IMR-90 (cell line): ENCODE data around the gene HOXC5. TPM values are rescaled to one million over a fixed set of nuclear protein-coding genes. Genes with fewer than 3 reads are reported as not detected.

ENCODE experiments used
- ATAC-seq: fragments of 200-7000 bp; cut with Tn5 transposase; 2 replicates; pipeline ENCODE4 v1.9.1; 2020; ENCODE audit warnings: low read depth, mild to moderate bottlenecking, moderate library complexity
- BruUV-seq: library from RNA; stranded (reverse); fragments of 400-500 nt; replicated peaks from 2 replicates; lab custom pipeline; 2021; lab: Mats Ljungman, UMichigan
- CTCF ChIA-PET: fragments of 300-600 bp; formaldehyde crosslinking; extraction: SDS; loops from one replicate; lab custom pipeline; 2021; ENCODE audit warnings: antibody characterized with exemption; lab: Yijun Ruan, JAX
- POLR2A ChIA-PET: fragments of 300-600 bp; sonication (Branson Sonifier 250); formaldehyde crosslinking; loops from one replicate; lab custom pipeline; 2022; ENCODE audit warnings: antibody characterized with exemption; ENCODE audit not compliant: unreplicated experiment; lab: Charles Lee
- DNase-seq: peaks from one replicate; pipeline ENCODE4 v3.0.0; 2013
- H2AFZ ChIP-seq: replicated peaks from 2 replicates; pipeline ENCODE3; 2013; ENCODE audit warnings: low read length, mild to moderate bottlenecking; ENCODE audit not compliant: poor library complexity
- H2AK5ac ChIP-seq: 2 replicates; pipeline ENCODE4 v1.6.1; 2013; ENCODE audit warnings: low read depth, low read length, inconsistent platforms
- H2AK9ac ChIP-seq: replicated peaks from 2 replicates; pipeline ENCODE3; 2013; ENCODE audit warnings: mild to moderate bottlenecking, low read depth, low read length, moderate library complexity; ENCODE audit not compliant: poor library complexity
- H2BK120ac ChIP-seq: 2 replicates; pipeline ENCODE4 v1.6.1; 2013; ENCODE audit warnings: low read depth, low read length, inconsistent platforms
- H2BK15ac ChIP-seq: 3 replicates; pipeline ENCODE4 v1.6.1; 2013; ENCODE audit warnings: low read depth, low read length, inconsistent platforms
- H2BK20ac ChIP-seq: 2 replicates; pipeline ENCODE4 v1.6.1; 2013; ENCODE audit warnings: low read depth, mild to moderate bottlenecking, inconsistent platforms, low read length, moderate library complexity
- H2BK5ac ChIP-seq: 2 replicates; pipeline ENCODE4 v1.6.1; 2013; ENCODE audit warnings: mild to moderate bottlenecking, low read depth, low read length, inconsistent platforms; ENCODE audit not compliant: poor library complexity, severe bottlenecking
- H3K14ac ChIP-seq: replicated peaks from 2 replicates; pipeline ENCODE4 v1.6.1; 2013; ENCODE audit warnings: low read depth, low read length, inconsistent platforms
- H3K18ac ChIP-seq: 2 replicates; pipeline ENCODE4 v1.6.1; 2013; ENCODE audit warnings: low read depth, low read length, control low read depth
- H3K23ac ChIP-seq: 2 replicates; pipeline ENCODE4 v1.6.1; 2013; ENCODE audit warnings: low read depth, low read length, inconsistent platforms
- H3K27ac ChIP-seq: 2 replicates; pipeline ENCODE4 v1.5.1; 2013; ENCODE audit warnings: mild to moderate bottlenecking, control low read depth, low read length; ENCODE audit not compliant: insufficient read depth
- H3K27me3 ChIP-seq: 2 replicates; pipeline ENCODE4 v1.6.1; 2013; ENCODE audit warnings: low read length; ENCODE audit not compliant: control insufficient read depth, insufficient read depth
- H3K36me3 ChIP-seq: 2 replicates; pipeline ENCODE4 v1.6.1; 2013; ENCODE audit warnings: low read length, mixed read lengths; ENCODE audit not compliant: control insufficient read depth, insufficient read depth
- H3K4ac ChIP-seq: 2 replicates; pipeline ENCODE4 v1.6.1; 2013; ENCODE audit warnings: low read depth, low read length, inconsistent platforms
- H3K4me1 ChIP-seq: 2 replicates; pipeline ENCODE4 v1.6.1; 2013; ENCODE audit warnings: low read length, mixed read lengths; ENCODE audit not compliant: control insufficient read depth, insufficient read depth
- H3K4me2 ChIP-seq: 2 replicates; pipeline ENCODE4 v1.6.1; 2013; ENCODE audit warnings: low read depth, mild to moderate bottlenecking, control low read depth, low read length, moderate library complexity
- H3K4me3 ChIP-seq: 2 replicates; pipeline ENCODE4 v1.5.1; 2013; ENCODE audit warnings: low read depth, mild to moderate bottlenecking, control low read depth, low read length, moderate library complexity; ENCODE audit not compliant: insufficient read depth
- H3K56ac ChIP-seq: 2 replicates; pipeline ENCODE4 v1.6.1; 2013; ENCODE audit warnings: low read length, inconsistent platforms; ENCODE audit not compliant: insufficient read depth; ENCODE audit errors: extremely low read depth
- H3K79me1 ChIP-seq, 2 experiments: 2 replicates each; pipeline ENCODE4 v1.6.1; 2013; ENCODE audit warnings: low read length in 2 of 2, inconsistent platforms in 1 of 2, low read depth in 1 of 2
- H3K9ac ChIP-seq: 2 replicates; pipeline ENCODE4 v1.6.1; 2013; ENCODE audit warnings: low read depth, low read length, control low read depth
- H3K9me1 ChIP-seq: 2 replicates; pipeline ENCODE4 v1.6.1; 2013; ENCODE audit warnings: low read length, inconsistent platforms; ENCODE audit not compliant: insufficient read depth
- H3K9me3 ChIP-seq: 2 replicates; pipeline ENCODE4 v1.6.1; 2013; ENCODE audit warnings: low read length; ENCODE audit not compliant: control insufficient read depth, insufficient read depth
- H4K20me1 ChIP-seq: 2 replicates; pipeline ENCODE4 v1.6.1; 2013; ENCODE audit warnings: low read length, inconsistent platforms; ENCODE audit not compliant: insufficient read depth
- H4K5ac ChIP-seq: 2 replicates; pipeline ENCODE4 v1.6.1; 2013; ENCODE audit warnings: mild to moderate bottlenecking, low read depth, low read length, control low read depth
- H4K8ac ChIP-seq, 2 experiments: 2 replicates each; pipeline ENCODE4 v1.6.1; 2013; ENCODE audit warnings: low read depth in 2 of 2, low read length in 2 of 2, control low read depth in 1 of 2, inconsistent platforms in 1 of 2
- H4K91ac ChIP-seq: 2 replicates; pipeline ENCODE4 v1.6.1; 2013; ENCODE audit warnings: low read depth, low read length, inconsistent platforms; ENCODE audit not compliant: insufficient read depth
- BHLHE40 ChIP-seq: fragments of 150-350 bp; IDR thresholded peaks from 2 replicates; pipeline ENCODE4 v1.6.1; 2016; ENCODE audit warnings: mild to moderate bottlenecking, low read depth, low read length
- CEBPB ChIP-seq: IDR thresholded peaks from 2 replicates; pipeline ENCODE4 v1.6.1; 2012; ENCODE audit warnings: low read depth, low read length, improper control_type of control experiment
- CHD1 ChIP-seq: IDR thresholded peaks from 2 replicates; pipeline ENCODE4 v1.6.1; 2012; ENCODE audit warnings: low read depth, low read length, improper control_type of control experiment
- FOS ChIP-seq: fragments of 150-350 bp; IDR thresholded peaks from 2 replicates; pipeline ENCODE4 v1.6.1; 2016; ENCODE audit warnings: low read depth, low read length
- MAFK ChIP-seq: IDR thresholded peaks from 2 replicates; pipeline ENCODE4 v1.6.1; 2012; ENCODE audit warnings: low read depth, low read length, improper control_type of control experiment
- MAZ ChIP-seq: IDR thresholded peaks from 2 replicates; pipeline ENCODE4 v1.6.1; 2012; ENCODE audit warnings: low read depth, mild to moderate bottlenecking, low read length, improper control_type of control experiment, moderate library complexity, borderline replicate concordance
- MXI1 ChIP-seq: IDR thresholded peaks from 2 replicates; pipeline ENCODE4 v1.6.1; 2012; ENCODE audit warnings: low read depth, mild to moderate bottlenecking, low read length, moderate library complexity, borderline replicate concordance
- NFE2L2 ChIP-seq: fragments of 150-350 bp; IDR thresholded peaks from 2 replicates; pipeline ENCODE4 v1.6.1; 2016; ENCODE audit warnings: low read depth, mild to moderate bottlenecking, low read length
- POLR2A ChIP-seq: IDR thresholded peaks from 2 replicates; pipeline ENCODE4 v1.6.1; 2012; ENCODE audit warnings: mild to moderate bottlenecking, low read depth, low read length
- RAD21 ChIP-seq: IDR thresholded peaks from 2 replicates; pipeline ENCODE4 v1.6.1; 2012; ENCODE audit warnings: low read length, improper control_type of control experiment
- RCOR1 ChIP-seq: IDR thresholded peaks from 2 replicates; pipeline ENCODE4 v1.6.1; 2012; ENCODE audit warnings: mild to moderate bottlenecking, low read length, improper control_type of control experiment; ENCODE audit not compliant: insufficient replicate concordance
- RFX5 ChIP-seq: IDR thresholded peaks from 2 replicates; pipeline ENCODE4 v1.8.0; 2012; ENCODE audit warnings: low read depth, mild to moderate bottlenecking, low read length, moderate library complexity
- SMC3 ChIP-seq: fragments of 150-350 bp; IDR thresholded peaks from 2 replicates; pipeline ENCODE4 v1.6.1; 2016; ENCODE audit warnings: low read depth, mild to moderate bottlenecking, antibody characterized with exemption, low read length, moderate library complexity
- WGBS, 2 experiments: methylation state at CpG; one replicate each; pipeline versions ENCODE4 v1.1.5 to v1.1.7; 2013; ENCODE audit warnings: missing lambda C conversion rate in 2 of 2; ENCODE audit not compliant: insufficient read length in 1 of 2; ENCODE audit errors: extremely low coverage in 2 of 2; 5-methylcytosine and 5-hydroxymethylcytosine counted together
- dilution Hi-C: fragments of 300-500 bp; cut with HindIII; formaldehyde crosslinking; loops from one replicate; pipeline ENCODE4 v1.14.3; 2018; ENCODE audit warnings: low sequenced_read_pairs; ENCODE audit not compliant: unreplicated experiment
- in situ Hi-C: fragments of 300-500 bp; cut with MboI; formaldehyde crosslinking; loops from 3 replicates; pipeline ENCODE4 v1.14.3; 2019; ENCODE audit warnings: low sequenced_read_pairs, inconsistent platforms, mixed read lengths
- intact Hi-C: fragments of 100-400 bp; cut with micrococcal nuclease; formaldehyde crosslinking; loops from 2 replicates; pipeline ENCODE4 v1.10.0; 2022
- polyA plus RNA-seq, 3 experiments: library from polyadenylated mRNA; depleted of rRNA; stranded (reverse); fragments of >200 nt; gene quantifications; 2 replicates each; pipeline ENCODE4 v1.2.3, GENCODE V29; 2012; ENCODE audit warnings: low replicate concordance in 1 of 3
- total RNA-seq: library from RNA; depleted of rRNA; stranded (reverse); fragments of >200 nt; gene quantifications from 2 replicates; pipeline ENCODE4 v1.2.3, GENCODE V29; 2012
- TF ChIP-seq, protein P1 (sequence below): fragments of 150-350 bp; IDR thresholded peaks from 2 replicates; pipeline ENCODE4 v1.6.1; 2017; ENCODE audit warnings: mild to moderate bottlenecking, antibody characterized with exemption, low read length, low read depth
- TF ChIP-seq, protein P2 (sequence below): fragments of 150-350 bp; IDR thresholded peaks from 2 replicates; pipeline ENCODE4 v1.6.1; 2016; ENCODE audit warnings: low read depth, mild to moderate bottlenecking, low read length, moderate library complexity, borderline replicate concordance
- TF ChIP-seq, protein P3 (sequence below): conservative IDR thresholded peaks from 2 replicates; pipeline ENCODE4 v1.5.1; 2012; ENCODE audit warnings: mild to moderate bottlenecking, low read depth, low read length, improper control_type of control experiment

Gene HOXC5
- total and polyA plus RNA-seq, 2 of the 4 experiments (the other 2 are of a cell fraction) = not detected

DNA sequence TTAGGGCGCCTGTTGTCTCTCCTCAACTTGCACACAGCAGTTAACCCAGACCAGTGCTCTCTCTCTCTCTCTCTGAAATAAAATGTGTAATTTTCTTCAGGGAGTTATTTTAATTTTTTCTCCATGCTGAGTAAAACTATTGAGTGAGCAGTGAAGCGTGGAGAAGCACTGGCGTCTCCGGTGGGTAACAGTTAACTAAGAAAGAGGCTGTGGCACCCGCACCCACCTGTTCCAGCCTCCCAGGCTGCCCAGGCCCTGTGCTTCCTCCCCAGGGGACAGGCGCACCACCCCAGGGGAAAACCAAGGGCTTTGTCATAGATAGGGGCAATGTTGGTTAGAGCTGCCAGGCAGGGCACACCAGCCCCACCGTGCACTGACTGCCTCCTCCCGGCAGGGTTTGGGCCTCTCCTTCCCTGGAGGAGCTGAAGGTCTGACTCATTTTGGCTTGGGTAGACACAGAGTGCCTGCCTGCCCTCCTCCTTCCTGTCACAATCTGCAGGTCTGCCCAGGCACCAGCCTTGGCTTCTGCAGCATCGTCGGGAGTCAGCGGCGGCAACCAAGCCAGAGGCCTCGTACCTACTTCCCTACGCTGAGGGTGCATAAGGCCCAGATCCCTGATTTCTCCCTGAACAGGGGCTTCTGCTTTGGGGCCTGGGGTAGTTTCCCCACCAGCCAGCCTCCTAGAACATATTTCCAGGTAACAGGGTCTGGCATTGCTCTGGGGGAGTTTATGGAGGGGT is 3.9 kb downstream of the HOXC5 start:
- Histone ChIP-seq H3K79me1 (no peaks in the 10 kb centered on the region), H2AK9ac (no peak overlapping the region), H3K9me1 (no peaks in the 10 kb centered on the region), H3K18ac (no peak overlapping the region), H4K91ac (no peak overlapping the region), H2BK5ac (no peak overlapping the region), H3K14ac (no peak overlapping the region), H3K27me3 (peaks cover 77% of the 10 kb centered on the region), H3K4ac (no peak overlapping the region), H4K5ac (no peak overlapping the region), H3K23ac (no peak overlapping the region), H3K4me1 (no peaks in the 10 kb centered on the region), H4K8ac (no peak overlapping the region), H2AK5ac (no peak overlapping the region), H2BK120ac (no peak overlapping the region), H2BK15ac (no peak overlapping the region), H4K20me1 (no peaks in the 10 kb centered on the region), H3K4me2 (no peak overlapping the region), H3K56ac (no peak overlapping the region), H2BK20ac (no peak overlapping the region), H3K9ac (no peak overlapping the region), H3K36me3 (no peaks in the 10 kb centered on the region), H2AFZ (no peak overlapping the region), H3K27ac (no peak overlapping the region), H3K9me3 (peaks cover 13% of the 10 kb centered on the region), H3K4me3 (no peak overlapping the region)
- TF ChIP-seq, protein P1, sequence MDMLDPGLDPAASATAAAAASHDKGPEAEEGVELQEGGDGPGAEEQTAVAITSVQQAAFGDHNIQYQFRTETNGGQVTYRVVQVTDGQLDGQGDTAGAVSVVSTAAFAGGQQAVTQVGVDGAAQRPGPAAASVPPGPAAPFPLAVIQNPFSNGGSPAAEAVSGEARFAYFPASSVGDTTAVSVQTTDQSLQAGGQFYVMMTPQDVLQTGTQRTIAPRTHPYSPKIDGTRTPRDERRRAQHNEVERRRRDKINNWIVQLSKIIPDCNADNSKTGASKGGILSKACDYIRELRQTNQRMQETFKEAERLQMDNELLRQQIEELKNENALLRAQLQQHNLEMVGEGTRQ = no peak
- TF ChIP-seq RCOR1 (no peak), RFX5 (no peak), BHLHE40 (no peak), RAD21 (no peak), CHD1 (no peak), MXI1 (no peak), SMC3 (no peak), NFE2L2 (no peak), MAFK (no peak), MAZ (no peak), CEBPB (no peak), FOS (no peak), POLR2A (no peak)
- TF ChIP-seq, protein P2, sequence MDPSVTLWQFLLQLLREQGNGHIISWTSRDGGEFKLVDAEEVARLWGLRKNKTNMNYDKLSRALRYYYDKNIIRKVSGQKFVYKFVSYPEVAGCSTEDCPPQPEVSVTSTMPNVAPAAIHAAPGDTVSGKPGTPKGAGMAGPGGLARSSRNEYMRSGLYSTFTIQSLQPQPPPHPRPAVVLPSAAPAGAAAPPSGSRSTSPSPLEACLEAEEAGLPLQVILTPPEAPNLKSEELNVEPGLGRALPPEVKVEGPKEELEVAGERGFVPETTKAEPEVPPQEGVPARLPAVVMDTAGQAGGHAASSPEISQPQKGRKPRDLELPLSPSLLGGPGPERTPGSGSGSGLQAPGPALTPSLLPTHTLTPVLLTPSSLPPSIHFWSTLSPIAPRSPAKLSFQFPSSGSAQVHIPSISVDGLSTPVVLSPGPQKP = no peak
- TF ChIP-seq, protein P3, sequence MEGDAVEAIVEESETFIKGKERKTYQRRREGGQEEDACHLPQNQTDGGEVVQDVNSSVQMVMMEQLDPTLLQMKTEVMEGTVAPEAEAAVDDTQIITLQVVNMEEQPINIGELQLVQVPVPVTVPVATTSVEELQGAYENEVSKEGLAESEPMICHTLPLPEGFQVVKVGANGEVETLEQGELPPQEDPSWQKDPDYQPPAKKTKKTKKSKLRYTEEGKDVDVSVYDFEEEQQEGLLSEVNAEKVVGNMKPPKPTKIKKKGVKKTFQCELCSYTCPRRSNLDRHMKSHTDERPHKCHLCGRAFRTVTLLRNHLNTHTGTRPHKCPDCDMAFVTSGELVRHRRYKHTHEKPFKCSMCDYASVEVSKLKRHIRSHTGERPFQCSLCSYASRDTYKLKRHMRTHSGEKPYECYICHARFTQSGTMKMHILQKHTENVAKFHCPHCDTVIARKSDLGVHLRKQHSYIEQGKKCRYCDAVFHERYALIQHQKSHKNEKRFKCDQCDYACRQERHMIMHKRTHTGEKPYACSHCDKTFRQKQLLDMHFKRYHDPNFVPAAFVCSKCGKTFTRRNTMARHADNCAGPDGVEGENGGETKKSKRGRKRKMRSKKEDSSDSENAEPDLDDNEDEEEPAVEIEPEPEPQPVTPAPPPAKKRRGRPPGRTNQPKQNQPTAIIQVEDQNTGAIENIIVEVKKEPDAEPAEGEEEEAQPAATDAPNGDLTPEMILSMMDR = no peak
- ATAC-seq (no peak), DNase-seq (no peak)
- CTCF ChIA-PET = no interaction called here
- 79% methylated on average over 7 of the region's 14 CpGs; no CpG with 5 or more reads in 1 of the 2 experiments for WGBS, 2 experiments
- intact Hi-C loops = no loop called here
- dilution Hi-C loops = no loop called here
- no TSS peak for BruUV-seq
- in situ Hi-C loops = no loop called here
- POLR2A ChIA-PET = no interaction called here
